Esophagus muscularis mucosa (tissue), 4 donors: Measurements from ENCODE around the gene PPP1CB. TPM values are rescaled to one million over a fixed set of nuclear protein-coding genes. Genes with fewer than 3 reads are reported as not detected.

Experiments used
- DNase-seq: peaks from one replicate; pipeline ENCODE4 v3.0.0-alpha.2; 2017; ENCODE audit errors: extremely low spot score
- H3K27ac ChIP-seq, 4 donors: fragments of 200-600 bp; sonication (generic); replicated peaks in 1 of 4; 1 replicate in 3 of 4; 2 replicates in 1 of 4; pipeline ENCODE4 v1.5.1; 2016 to 2019; ENCODE audit warnings: mild to moderate bottlenecking in 1 of 4
- H3K27me3 ChIP-seq, 4 donors: fragments of 200-600 bp; sonication (generic); one replicate each; pipeline versions ENCODE4 v1.5.1 to v1.6.0; 2016 to 2019
- H3K36me3 ChIP-seq, 4 donors: fragments of 200-600 bp; sonication (generic); one replicate each; pipeline ENCODE4 v1.5.1; 2016 to 2019
- H3K4me1 ChIP-seq, 4 donors: fragments of 200-600 bp; sonication (generic); one replicate each; pipeline ENCODE4 v1.5.1; 2016 to 2019
- H3K4me3 ChIP-seq, 4 donors: fragments of 200-600 bp; sonication (generic); 1 replicate in 2 of 4; 2 replicates in 2 of 4; pipeline ENCODE4 v1.5.1; 2016 to 2019; ENCODE audit warnings: mild to moderate bottlenecking in 4 of 4, moderate library complexity in 1 of 4
- H3K9me3 ChIP-seq, 4 donors: fragments of 200-600 bp; sonication (generic); 1 replicate in 3 of 4; 2 replicates in 1 of 4; pipeline ENCODE4 v1.5.1; 2016 to 2019
- EP300 ChIP-seq: sonication (generic); formaldehyde crosslinking; IDR thresholded peaks from one replicate; pipeline ENCODE4 v1.6.1; 2017; ENCODE audit warnings: antibody characterized with exemption
- POLR2A ChIP-seq: fragments of 450-650 bp; IDR thresholded peaks from one replicate; pipeline ENCODE4 v1.6.1; 2017; ENCODE audit warnings: antibody characterized with exemption, moderate library complexity, mild to moderate bottlenecking, low read depth
- POLR2AphosphoS5 ChIP-seq, 2 donors: sonication (generic); formaldehyde crosslinking; IDR thresholded peaks; one replicate each; pipeline ENCODE4 v1.6.1; 2017; ENCODE audit warnings: antibody characterized with exemption in 2 of 2
- WGBS: methylation state at CpG from one replicate; pipeline ENCODE4 v1.1.5; 2018; 5-methylcytosine and 5-hydroxymethylcytosine counted together
- intact Hi-C: fragments of 100-400 bp; cut with DNase I; formaldehyde crosslinking; loops from one replicate; pipeline ENCODE4 v1.15.1; 2023
- total RNA-seq, 4 donors: library from RNA; depleted of rRNA; stranded (reverse); fragments of >200 nt; gene quantifications; one replicate each; pipeline versions ENCODE4 v1.1.0 to v1.2.1, GENCODE V29; 2016
- TF ChIP-seq, protein P1 (sequence below), 3 experiments: fragments of 200-600 bp in 2 of 3; fragments of 450-650 bp in 1 of 3; sonication (generic) in 2 of 3; IDR thresholded peaks; one replicate each; pipeline ENCODE4 v1.5.1; 2017 to 2019; ENCODE audit warnings: antibody characterized with exemption in 3 of 3, mild to moderate bottlenecking in 2 of 3, moderate library complexity in 1 of 3

The PPP1CB gene
- total RNA-seq, 4 donors from 2014 or later: 658 to 1,191 (median 759) TPM

GRCh38 chr2:28745876-28746275 is 5.8 kb upstream of the PPP1CB start:
- WGBS: 88% methylated on average over 4 of the region's 4 CpGs

GRCh38 chr2:28746429-28747111 is 5.1 kb upstream of the PPP1CB start:
- intact Hi-C loops: loop anchor here (5.0 kb wide), 1 partner anchor 64 kb away; no protein-coding TSS in a partner anchor

More at GRCh38 chr2:28745876-28746275, 5.8 kb upstream of the PPP1CB start:
- Histone ChIP-seq H3K9me3 (no peaks in the 10 kb centered on the region), H3K36me3 (no peaks in the 10 kb centered on the region), H3K4me1 (peaks cover 28 to 49% (median 35%) of the 10 kb centered on the region in 4 donors), H3K27ac (peak overlapping the region; percentile 94 to 100 (median 100)), H3K4me3 (no peak overlapping the region), H3K27me3 (no peaks in the 10 kb centered on the region)
- no peak for TF ChIP-seq EP300
- TF ChIP-seq, protein P1, sequence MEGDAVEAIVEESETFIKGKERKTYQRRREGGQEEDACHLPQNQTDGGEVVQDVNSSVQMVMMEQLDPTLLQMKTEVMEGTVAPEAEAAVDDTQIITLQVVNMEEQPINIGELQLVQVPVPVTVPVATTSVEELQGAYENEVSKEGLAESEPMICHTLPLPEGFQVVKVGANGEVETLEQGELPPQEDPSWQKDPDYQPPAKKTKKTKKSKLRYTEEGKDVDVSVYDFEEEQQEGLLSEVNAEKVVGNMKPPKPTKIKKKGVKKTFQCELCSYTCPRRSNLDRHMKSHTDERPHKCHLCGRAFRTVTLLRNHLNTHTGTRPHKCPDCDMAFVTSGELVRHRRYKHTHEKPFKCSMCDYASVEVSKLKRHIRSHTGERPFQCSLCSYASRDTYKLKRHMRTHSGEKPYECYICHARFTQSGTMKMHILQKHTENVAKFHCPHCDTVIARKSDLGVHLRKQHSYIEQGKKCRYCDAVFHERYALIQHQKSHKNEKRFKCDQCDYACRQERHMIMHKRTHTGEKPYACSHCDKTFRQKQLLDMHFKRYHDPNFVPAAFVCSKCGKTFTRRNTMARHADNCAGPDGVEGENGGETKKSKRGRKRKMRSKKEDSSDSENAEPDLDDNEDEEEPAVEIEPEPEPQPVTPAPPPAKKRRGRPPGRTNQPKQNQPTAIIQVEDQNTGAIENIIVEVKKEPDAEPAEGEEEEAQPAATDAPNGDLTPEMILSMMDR (IDR thresholded peaks at IDR 0.05): no peak
- TF ChIP-seq POLR2A: no peak
- no peak for TF ChIP-seq POLR2AphosphoS5 (IDR thresholded peaks at IDR 0.05)
- DNase-seq: no peak
- intact Hi-C loops: loop anchor here (5.0 kb wide), 1 partner anchor 64 kb away; no protein-coding TSS in a partner anchor

GRCh38 chr2:28747714-28748113 is 3.9 kb upstream of the PPP1CB start:
- Histone ChIP-seq H3K9me3 (no peaks in the 10 kb centered on the region), H3K27me3 (no peaks in the 10 kb centered on the region), H3K4me1 (peaks cover 28 to 50% (median 37%) of the 10 kb centered on the region in 4 donors), H3K27ac (peak overlapping the region; percentile 94 to 100 (median 100)), H3K36me3 (no peaks in the 10 kb centered on the region), H3K4me3 (no peak overlapping the region)
- TF ChIP-seq POLR2AphosphoS5 (IDR thresholded peaks at IDR 0.05) (no peak), EP300 (no peak), POLR2A (no peak)
- TF ChIP-seq, protein P1 (IDR thresholded peaks at IDR 0.05): no peak
- DNase-seq: no peak
- WGBS: 92% methylated on average over 1 of the region's 1 CpG
- intact Hi-C loops: loop anchor here (5.0 kb wide), 1 partner anchor 65 kb away; no protein-coding TSS in a partner anchor

More at GRCh38 chr2:28746429-28747111, 5.1 kb upstream of the PPP1CB start:
- TF ChIP-seq EP300 (peak; percentile 11), POLR2AphosphoS5 (IDR thresholded peaks at IDR 0.05) (peak in 1 of 2 donors; percentile 25), POLR2A (no peak)
- TF ChIP-seq, protein P1 (IDR thresholded peaks at IDR 0.05): no peak
- Histone ChIP-seq H3K9me3 (no peaks in the 10 kb centered on the region), H3K36me3 (no peaks in the 10 kb centered on the region), H3K27me3 (no peaks in the 10 kb centered on the region), H3K4me3 (no peak overlapping the region), H3K4me1 (peaks cover 28 to 50% (median 37%) of the 10 kb centered on the region in 4 donors), H3K27ac (peak overlapping the region; percentile 94 to 100 (median 100))
- WGBS: 77% methylated on average over 3 of the region's 3 CpGs
- no peak for DNase-seq

DNA sequence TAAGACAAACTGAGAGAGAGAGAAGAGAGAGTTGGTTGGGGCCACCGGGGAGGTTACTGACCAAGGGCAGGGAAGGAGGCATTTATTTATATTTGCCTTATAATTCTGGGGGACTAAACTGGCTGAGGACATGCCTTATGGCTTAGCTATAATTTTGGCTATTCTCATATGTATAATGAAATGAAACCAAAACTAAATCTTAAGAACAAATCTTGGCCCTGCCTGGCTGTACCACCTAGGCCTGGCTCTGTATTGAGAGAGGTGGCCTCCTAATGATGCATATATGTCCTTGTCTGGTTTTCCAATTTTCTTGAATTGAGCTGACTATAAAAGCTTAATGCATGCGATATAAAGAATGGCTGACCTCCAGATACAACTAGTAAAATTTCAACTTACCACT is 3.5 kb upstream of the PPP1CB start:
- Histone ChIP-seq H3K27me3 (no peaks in the 10 kb centered on the region), H3K4me1 (peaks cover 28 to 50% (median 37%) of the 10 kb centered on the region in 4 donors), H3K9me3 (no peaks in the 10 kb centered on the region), H3K36me3 (no peaks in the 10 kb centered on the region), H3K4me3 (no peak overlapping the region), H3K27ac (peak overlapping the region; percentile 94 to 100 (median 100))
- intact Hi-C loops: loop anchor here (5.0 kb wide), 1 partner anchor 66 kb away; no protein-coding TSS in a partner anchor
- no peak for DNase-seq
- 94% methylated on average over 2 of the region's 2 CpGs for WGBS
- TF ChIP-seq POLR2AphosphoS5 (IDR thresholded peaks at IDR 0.05): no peak

DNA sequence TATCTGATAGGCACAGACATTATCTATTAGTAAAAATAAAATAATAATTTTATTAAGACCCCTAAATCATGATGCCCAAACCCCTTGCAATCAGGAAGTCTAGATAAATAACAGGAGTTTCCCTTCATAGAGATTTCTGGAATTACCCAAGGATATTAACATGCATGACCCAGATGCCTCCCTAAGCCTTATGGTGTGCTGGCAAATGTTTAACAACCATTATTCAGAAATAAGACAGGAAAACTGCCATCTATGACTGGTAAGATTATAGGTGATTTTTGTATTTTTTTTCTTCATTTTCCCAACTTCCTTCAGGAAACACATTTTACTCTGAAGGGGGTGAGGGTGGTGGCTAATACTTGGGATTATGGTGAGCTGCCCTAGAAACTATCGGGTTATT is 2.7 kb upstream of the PPP1CB start:
- Histone ChIP-seq H3K27ac (peak overlapping the region; percentile 94 to 100 (median 100)), H3K4me3 (no peak overlapping the region), H3K36me3 (no peaks in the 10 kb centered on the region), H3K4me1 (peaks cover 28 to 54% (median 39%) of the 10 kb centered on the region in 4 donors), H3K9me3 (no peaks in the 10 kb centered on the region), H3K27me3 (no peaks in the 10 kb centered on the region)
- 69% methylated on average over 1 of the region's 1 CpG for WGBS
- intact Hi-C loops: loop anchor here (5.0 kb wide), 1 partner anchor 67 kb away; no protein-coding TSS in a partner anchor
- DNase-seq: no peak
- TF ChIP-seq, protein P1 (IDR thresholded peaks at IDR 0.05): no peak
- no peak for TF ChIP-seq POLR2AphosphoS5 (IDR thresholded peaks at IDR 0.05)
- no peak for TF ChIP-seq EP300
- TF ChIP-seq POLR2A: no peak
